SIG-M5 (cell line): Measurements from ENCODE around the gene CDH18.

Experiments
- DNase-seq: peaks from one replicate; lab custom pipeline; 2025; lab: John Stamatoyannopoulos, UW

The CDH18 gene

DNA sequence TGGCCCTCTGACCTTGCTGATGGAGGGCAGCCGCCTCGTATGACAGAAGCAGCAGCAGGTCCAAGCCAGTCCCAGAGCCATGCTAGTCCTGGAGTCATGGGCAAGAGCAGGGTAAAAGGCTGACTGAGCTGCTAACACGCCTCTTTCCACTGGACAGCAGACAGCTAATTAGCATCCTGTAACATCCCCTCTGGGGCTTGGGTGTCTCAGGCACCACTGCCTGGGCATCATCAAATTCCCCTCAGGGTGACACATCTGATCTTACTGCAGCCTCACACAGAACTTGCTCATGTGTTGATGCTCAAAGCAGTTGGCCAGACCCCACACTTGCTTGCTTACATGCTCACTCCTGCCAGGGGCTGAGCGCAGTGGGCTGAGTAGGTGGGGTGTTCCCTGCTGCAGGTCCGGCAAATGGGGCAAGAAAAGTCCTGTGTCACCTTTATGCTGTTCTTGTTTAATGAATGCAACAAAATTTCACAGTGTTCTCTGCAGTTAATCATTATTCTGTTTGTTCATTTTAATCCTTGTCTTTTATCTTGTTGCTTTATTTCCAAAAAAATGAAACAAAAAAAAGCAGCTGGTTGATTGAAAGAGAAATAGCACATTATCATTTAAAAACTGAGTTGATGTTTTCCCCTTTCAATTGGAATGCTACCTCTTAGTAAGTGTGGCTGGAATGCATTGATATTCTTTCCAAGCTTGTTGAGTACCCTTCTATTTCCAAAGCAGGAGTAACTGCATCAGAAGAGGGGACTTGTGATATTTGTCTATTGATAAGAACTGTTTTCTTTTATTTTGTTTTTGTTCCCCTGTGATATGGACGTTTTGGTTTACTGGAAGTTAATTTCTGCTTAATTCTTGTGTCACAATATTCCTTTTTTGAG lies 254.1 kb downstream of the CDH18 start:
- DNase-seq = no peak

GRCh38 chr5:19728571-19728970 lies 259.4 kb downstream of the CDH18 start:
- DNase-seq = no peak

DNA sequence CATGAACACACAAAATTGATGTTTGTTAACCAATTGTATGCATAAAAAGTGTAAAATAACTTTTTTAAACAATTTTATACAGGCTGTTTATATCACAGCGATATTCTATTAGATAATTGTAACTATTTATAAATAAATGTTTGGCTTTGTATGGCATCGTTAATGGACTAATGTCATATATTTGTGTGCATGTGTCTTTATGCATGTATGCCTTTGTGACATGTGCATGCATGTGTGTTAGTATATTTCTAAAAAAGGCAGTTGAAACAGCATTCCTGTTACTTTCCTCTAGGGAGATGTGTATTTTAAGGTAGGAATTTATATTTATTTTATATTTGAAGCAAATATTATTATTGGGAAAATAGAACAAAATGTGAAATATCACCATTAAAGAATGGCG lies 268.9 kb downstream of the CDH18 start:
- DNase-seq = no peak

DNA sequence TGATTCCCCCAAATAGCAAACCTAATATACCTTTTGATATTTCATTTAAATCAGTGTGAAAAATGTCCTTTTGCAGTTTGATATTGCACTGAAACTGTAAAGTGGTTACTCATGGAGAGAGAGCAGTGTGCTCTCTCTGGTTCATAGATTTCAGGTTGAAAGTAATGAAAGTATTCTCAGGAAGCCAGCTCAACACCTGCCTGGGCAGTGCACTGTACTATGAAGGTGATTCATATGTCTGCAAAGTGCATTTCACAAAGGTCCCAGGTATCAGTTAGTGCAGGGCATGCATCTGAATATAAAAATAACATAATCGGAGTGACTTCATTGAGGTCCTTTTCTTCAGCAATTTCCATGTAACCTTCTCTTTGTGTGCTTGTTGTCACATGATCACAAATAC lies 274.3 kb downstream of the CDH18 start:
- no peak for DNase-seq

DNA sequence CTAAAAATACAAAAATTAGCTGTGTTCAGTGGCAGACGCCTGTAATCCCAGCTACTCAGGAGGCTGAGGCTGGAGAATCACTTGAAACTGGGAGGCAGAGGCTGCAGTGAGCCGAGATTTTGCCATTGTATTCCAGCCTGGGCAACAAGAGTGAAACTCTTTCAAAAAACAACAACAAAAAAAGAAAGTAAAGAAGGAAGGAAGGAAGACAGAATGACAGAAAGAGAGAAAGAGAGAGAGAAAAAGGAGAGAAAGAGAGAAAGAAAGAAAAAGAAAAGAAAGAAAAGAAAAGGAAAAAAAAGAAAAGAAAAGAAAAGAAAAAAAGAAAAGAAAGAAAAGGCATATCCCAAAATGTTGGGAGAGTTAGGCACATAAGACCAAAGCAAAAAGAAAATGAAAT lies 278.6 kb downstream of the CDH18 start:
- no peak for DNase-seq

DNA sequence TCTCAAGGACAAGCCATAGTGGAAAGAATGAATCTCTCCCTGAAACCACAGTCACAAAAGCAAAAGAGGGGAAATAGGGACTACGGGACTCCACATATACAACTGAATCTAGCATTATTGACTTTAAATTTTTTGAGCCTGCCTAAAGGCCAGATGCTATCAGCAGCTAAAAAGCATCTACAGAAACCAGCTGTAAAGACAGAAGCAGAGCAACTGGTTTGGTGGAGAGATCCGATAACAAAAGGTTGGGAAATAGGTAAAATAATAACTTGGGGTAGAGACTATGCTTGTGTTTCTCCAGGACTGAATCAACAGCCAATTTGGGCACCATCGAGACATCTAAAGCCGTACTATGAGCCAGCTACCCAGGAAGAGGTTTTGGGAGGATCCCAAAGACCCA lies 281.2 kb downstream of the CDH18 start:
- no peak for DNase-seq

- DNase-seq = no peak
Observed at GRCh38 chr5:19701731-19702130, 286.3 kb downstream of the CDH18 start.

DNA sequence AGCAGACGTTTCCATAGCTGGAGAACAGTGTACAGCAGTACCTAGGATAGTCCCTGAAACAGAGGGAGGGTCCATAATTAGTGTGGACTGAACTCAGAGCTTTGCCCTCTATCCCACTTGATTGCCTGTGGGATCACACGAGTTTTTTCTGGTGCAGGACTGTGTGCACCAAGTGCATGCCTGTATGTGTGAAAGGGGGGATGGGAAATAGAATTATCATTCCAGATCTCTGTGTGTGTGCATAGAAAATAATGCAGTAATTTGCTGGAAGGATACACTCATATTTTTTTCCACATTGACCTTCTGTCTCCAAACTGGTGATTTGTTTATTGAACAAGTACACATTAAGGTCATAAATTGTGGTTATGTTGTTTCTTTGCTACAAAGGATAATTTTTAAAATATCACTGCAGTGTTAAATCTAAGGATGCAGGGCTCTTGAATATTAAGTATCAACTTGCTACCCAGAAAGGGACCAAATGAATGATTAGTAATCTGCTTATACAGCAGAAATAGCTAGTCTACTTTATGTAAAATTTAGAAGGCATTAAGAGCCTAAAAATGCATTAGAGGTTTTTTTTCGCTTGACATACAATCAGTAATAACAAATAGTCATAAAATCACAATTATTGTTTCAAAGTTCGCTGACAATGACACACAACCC lies 292.9 kb downstream of the CDH18 start:
- no peak for DNase-seq

- no peak for DNase-seq
Observed at GRCh38 chr5:19690978-19691377, 297.0 kb downstream of the CDH18 start.

GRCh38 chr5:19685473-19685872 lies 302.5 kb downstream of the CDH18 start:
- no peak for DNase-seq

DNA sequence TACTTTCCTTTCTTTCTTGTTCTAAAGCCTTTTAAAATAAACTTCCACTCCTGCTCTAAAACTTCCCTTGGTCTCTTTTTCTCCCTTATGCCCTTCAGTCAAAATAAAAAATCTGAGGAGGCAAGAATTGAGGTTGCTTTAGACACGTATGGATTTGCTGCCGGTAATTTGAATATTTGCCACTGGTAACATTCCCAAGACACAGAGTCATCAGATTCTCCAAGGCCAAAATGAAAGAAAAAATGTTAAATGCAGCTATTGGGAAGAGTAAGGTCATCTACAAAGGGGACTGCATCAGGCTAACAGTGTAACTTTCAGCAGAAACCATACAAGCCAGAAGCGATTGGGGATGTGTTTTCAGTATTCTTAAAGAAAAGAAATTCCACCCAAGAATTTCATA lies 311.1 kb downstream of the CDH18 start:
- no peak for DNase-seq

- no peak for DNase-seq
Observed at GRCh38 chr5:19660679-19661078, 327.3 kb downstream of the CDH18 start.

DNA sequence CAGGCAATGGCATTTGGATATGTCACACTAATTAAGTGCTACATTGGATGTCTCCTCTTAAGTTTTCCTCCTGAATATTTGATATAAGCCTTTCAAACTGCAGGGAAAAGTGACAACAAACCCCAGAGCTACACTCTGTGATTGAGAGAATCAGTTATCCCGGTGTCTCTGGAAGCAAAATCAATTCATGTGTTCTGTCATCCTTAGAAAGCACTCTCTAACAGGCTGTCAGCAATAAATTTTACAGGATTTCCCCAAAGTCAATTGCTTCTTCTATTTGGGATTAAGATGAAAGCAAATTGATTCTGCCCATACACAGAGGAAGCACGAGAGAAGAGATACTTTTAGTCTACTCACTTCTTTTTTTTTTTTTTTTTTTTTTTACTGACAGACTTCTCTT lies 332.4 kb downstream of the CDH18 start:
- no peak for DNase-seq

GRCh38 chr5:19638461-19638860 lies 349.5 kb downstream of the CDH18 start:
- DNase-seq = no peak

- no peak for DNase-seq
Observed at GRCh38 chr5:19630876-19631275, 357.1 kb downstream of the CDH18 start.

DNA sequence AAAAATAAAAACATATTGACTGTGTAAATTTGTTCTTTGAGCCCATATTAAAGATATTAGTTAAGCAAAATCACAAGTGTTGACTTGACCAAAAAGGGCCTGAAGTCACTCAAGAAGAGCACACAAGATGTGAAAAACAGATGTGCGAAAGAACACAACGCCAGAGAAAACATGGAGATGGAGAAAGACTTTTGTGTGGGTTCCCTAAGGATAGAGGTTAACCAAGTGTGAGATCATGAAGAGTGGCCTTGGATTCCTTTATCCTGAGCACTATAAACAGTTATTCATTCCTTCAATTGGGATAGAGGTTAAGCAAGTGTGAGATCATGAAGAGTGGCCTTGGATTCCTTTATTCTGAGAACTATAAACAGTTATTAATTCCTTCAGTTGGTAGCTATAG lies 361.8 kb downstream of the CDH18 start:
- no peak for DNase-seq

DNA sequence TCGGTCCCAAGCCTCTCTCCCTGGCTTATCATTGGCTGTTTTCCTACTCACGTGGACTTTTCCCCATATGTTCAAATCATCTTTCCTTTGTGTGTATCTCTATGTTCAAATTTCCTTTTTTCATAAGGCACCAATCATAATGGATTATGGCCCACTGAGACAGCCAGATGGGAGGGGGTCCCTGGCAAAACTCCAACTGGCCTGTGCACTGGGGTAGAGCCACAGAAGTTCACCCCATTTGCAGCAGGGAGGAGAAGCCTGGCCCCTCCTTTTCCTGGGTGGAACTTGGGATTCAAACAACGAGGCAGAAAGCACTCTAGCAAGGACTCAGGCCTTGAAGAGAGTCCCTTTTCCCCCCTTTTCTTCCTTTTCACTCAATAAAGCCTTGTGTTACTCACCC lies 362.4 kb downstream of the CDH18 start:
- no peak for DNase-seq

DNA sequence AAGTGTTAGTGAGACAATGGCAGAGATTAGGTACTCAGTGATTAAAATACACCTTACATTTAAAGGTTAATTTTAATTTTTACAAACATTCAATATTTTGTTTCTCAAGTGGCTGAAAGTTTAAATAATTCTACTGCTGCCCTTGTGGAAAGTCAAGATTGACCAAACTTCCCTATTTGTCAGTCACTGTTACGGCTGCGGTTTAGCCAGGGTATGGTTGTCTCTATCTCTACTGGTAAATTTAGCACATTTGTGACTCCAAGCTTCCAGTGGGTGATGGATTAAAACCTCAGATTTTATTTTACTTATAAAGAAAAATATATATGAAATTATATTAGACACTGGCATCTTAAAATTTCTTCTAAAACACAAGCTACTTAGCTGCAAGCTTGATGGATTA lies 368.4 kb downstream of the CDH18 start:
- DNase-seq = no peak

DNA sequence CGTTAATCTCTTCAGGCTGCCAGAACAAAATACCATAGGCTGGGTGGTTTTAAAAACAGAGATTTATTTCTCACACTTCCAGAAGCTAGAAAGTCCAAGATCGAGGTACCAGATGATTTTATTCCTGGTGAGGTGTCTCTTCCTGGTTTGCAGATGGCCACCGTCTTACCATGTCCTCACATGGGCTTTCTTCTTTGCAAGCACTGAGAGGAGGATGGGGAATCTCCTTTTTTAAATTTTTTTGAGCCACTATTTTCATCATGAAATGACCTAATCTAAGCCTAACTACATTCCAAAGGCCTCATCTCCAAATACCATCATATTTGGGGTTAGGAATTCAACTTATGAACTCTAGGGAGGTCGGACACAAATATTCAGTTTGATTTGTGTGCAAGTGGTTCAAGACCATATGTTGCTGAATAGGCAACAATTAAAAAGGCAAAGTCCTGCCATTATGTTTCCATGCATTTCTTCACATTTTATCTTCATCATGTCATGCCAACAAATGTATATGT lies 371.2 kb downstream of the CDH18 start:
- no peak for DNase-seq

- no peak for DNase-seq
Observed at GRCh38 chr5:19615661-19616060, 372.3 kb downstream of the CDH18 start.

DNA sequence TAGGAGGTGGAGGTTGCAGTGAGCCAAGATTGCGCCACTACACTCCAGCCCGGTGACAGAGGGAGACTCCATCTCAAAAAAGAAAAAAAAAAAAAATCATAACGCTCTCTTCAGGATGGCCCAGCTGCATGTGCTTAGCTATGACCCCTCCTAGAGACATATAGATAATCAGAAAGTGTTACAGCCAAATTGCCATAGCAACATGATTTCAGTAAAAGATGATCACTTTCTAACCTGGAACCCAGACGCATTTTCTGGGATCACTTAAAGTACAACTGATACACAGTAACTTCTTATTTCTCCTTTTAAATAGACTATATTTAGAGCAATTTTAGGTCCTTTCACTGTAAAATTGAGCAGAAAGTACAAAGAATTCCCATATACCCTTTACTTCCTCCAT lies 372.9 kb downstream of the CDH18 start:
- no peak for DNase-seq

GRCh38 chr5:19608444-19609002 lies 379.5 kb downstream of the CDH18 start:
- no peak for DNase-seq

- DNase-seq = no peak
Observed at GRCh38 chr5:19605846-19606407, 382.1 kb downstream of the CDH18 start.
